ENCODE results near the gene HYAL2.

GRCh38 chr3:50299929-50300680 lies 22.4 kb downstream of the HYAL2 start:
- TF ChIP-seq CTCF (conservative IDR thresholded peaks at IDR 0.05), result no peak
- no peak for TF ChIP-seq EZH2 (IDR thresholded peaks at IDR 0.05; ENCODE audit: low read depth)

All from PC-9 (cell line).